Measurements from ENCODE around the gene DCAKD. TPM values are rescaled to one million over a fixed set of nuclear protein-coding genes. Genes with fewer than 3 reads are reported as not detected.
A peak's percentile ranks its signal among the peaks of the same experiment; 100 is the strongest.

Gene DCAKD
- polyA plus RNA-seq, 1 donor from 2014 or later: 68.5 TPM

- peak overlapping the region; percentile 81 for H3K27ac ChIP-seq (ENCODE audit: low read length)
- H2AFZ ChIP-seq (ENCODE audit: low read depth, low read length): no peak overlapping the region
- no peaks in the 10 kb centered on the region for H3F3A ChIP-seq (ENCODE audit: insufficient read depth, low read length, poor library complexity, severe bottlenecking)
- no peaks in the 10 kb centered on the region for H3K79me2 ChIP-seq (replicated peaks; ENCODE audit: insufficient read depth, low read length)
- no peaks in the 10 kb centered on the region for H4K20me1 ChIP-seq (ENCODE audit: insufficient read depth)
- peak overlapping the region; percentile 44 for H3K4me3 ChIP-seq (ENCODE audit: low read length)
- H3K4me2 ChIP-seq (ENCODE audit: low read length): peak overlapping the region; percentile 48
- no peaks in the 10 kb centered on the region for H3K9me3 ChIP-seq (ENCODE audit: low read length)
- no peaks in the 10 kb centered on the region for H3K36me3 ChIP-seq (ENCODE audit: insufficient read depth, low read length)
- TF ChIP-seq EP300 (conservative IDR thresholded peaks at IDR 0.05; ENCODE audit: poor library complexity, severe bottlenecking) (peak; percentile 85), POLR2AphosphoS5 (IDR thresholded peaks at IDR 0.05) (peak; percentile 56), MXI1 (conservative IDR thresholded peaks at IDR 0.05; ENCODE audit: poor library complexity, severe bottlenecking) (no peak)
- peak overlapping the region; percentile 42 for H3K9ac ChIP-seq (ENCODE audit: low read length)
- H3K9me2 ChIP-seq (ENCODE audit: insufficient read depth, low read length): no peaks in the 10 kb centered on the region
- H3K27me3 ChIP-seq (ENCODE audit: insufficient read depth, low read depth, low read length): no peaks in the 10 kb centered on the region
These were observed 61.8 kb downstream of the DCAKD start for GRCh38 chr17:44989552-44990138.

- TF ChIP-seq POLR2AphosphoS5 (IDR thresholded peaks at IDR 0.05) (no peak), EZH2 (IDR thresholded peaks at IDR 0.05; ENCODE audit: borderline replicate concordance, insufficient read depth, low read length, poor library complexity, severe bottlenecking) (no peak), CTCF (IDR thresholded peaks at IDR 0.05; ENCODE audit: poor library complexity, severe bottlenecking) (no peak), RAD21 (conservative IDR thresholded peaks at IDR 0.05) (no peak), EP300 (conservative IDR thresholded peaks at IDR 0.05; ENCODE audit: poor library complexity, severe bottlenecking) (no peak), MXI1 (conservative IDR thresholded peaks at IDR 0.05; ENCODE audit: poor library complexity, severe bottlenecking) (no peak), SMC3 (conservative IDR thresholded peaks at IDR 0.05; ENCODE audit: poor library complexity) (no peak), TAF1 (IDR thresholded peaks at IDR 0.05; ENCODE audit: low read depth) (no peak), REST (IDR thresholded peaks at IDR 0.05; ENCODE audit: borderline replicate concordance) (no peak)
- no peaks in the 10 kb centered on the region for H3K36me3 ChIP-seq (ENCODE audit: insufficient read depth, low read length)
- no peaks in the 10 kb centered on the region for H4K20me1 ChIP-seq (ENCODE audit: insufficient read depth)
- H3K27ac ChIP-seq (ENCODE audit: low read length): peak overlapping the region; percentile 34
- H3K4me2 ChIP-seq (ENCODE audit: low read length): no peak overlapping the region
- H3K4me3 ChIP-seq (ENCODE audit: low read length): peak overlapping the region; percentile 53
- H3F3A ChIP-seq (ENCODE audit: insufficient read depth, low read length, poor library complexity, severe bottlenecking): no peaks in the 10 kb centered on the region
- no peaks in the 10 kb centered on the region for H3K27me3 ChIP-seq (ENCODE audit: insufficient read depth, low read depth, low read length)
- no peaks in the 10 kb centered on the region for H3K79me2 ChIP-seq (replicated peaks; ENCODE audit: insufficient read depth, low read length)
- no peaks in the 10 kb centered on the region for H3K9me3 ChIP-seq (ENCODE audit: low read length)
- H3K9ac ChIP-seq (ENCODE audit: low read length): peak overlapping the region; percentile 34
- H2AFZ ChIP-seq (ENCODE audit: low read depth, low read length): no peak overlapping the region
- no peaks in the 10 kb centered on the region for H3K9me2 ChIP-seq (ENCODE audit: insufficient read depth, low read length)
These were observed 63.1 kb downstream of the DCAKD start for GRCh38 chr17:44988044-44988942.
